Neuronal stem cell (in vitro differentiated cells): ENCODE measurements around the gene GPRIN3.

Experiments
- DNase-seq: peaks from one replicate; pipeline ENCODE4 v3.0.0-alpha.2; 2013; ENCODE audit warnings: low spot score
- H2AFZ ChIP-seq: one replicate; pipeline ENCODE4 v1.6.1; 2013; ENCODE audit warnings: mild to moderate bottlenecking, low read length, inconsistent platforms
- H2AK5ac ChIP-seq: 2 replicates; pipeline ENCODE4 v1.6.1; 2013; ENCODE audit warnings: low read depth, mild to moderate bottlenecking, inconsistent platforms, low read length, moderate library complexity, mixed read lengths
- H2BK120ac ChIP-seq: 2 replicates; pipeline ENCODE4 v1.6.1; 2013; ENCODE audit warnings: low read depth, mild to moderate bottlenecking, inconsistent platforms, low read length, moderate library complexity, mixed read lengths
- H2BK12ac ChIP-seq: one replicate; pipeline ENCODE4 v1.6.1; 2013; ENCODE audit warnings: low read length, inconsistent platforms
- H2BK15ac ChIP-seq: 2 replicates; pipeline ENCODE4 v1.6.1; 2013; ENCODE audit warnings: mild to moderate bottlenecking, low read length, inconsistent platforms, mixed read lengths
- H2BK5ac ChIP-seq: one replicate; pipeline ENCODE4 v1.6.1; 2013; ENCODE audit warnings: inconsistent platforms, mild to moderate bottlenecking, low read length, moderate library complexity
- H3K14ac ChIP-seq: one replicate; pipeline ENCODE4 v1.6.1; 2013; ENCODE audit warnings: low read length, inconsistent platforms
- H3K18ac ChIP-seq: 2 replicates; pipeline ENCODE4 v1.6.1; 2013; ENCODE audit warnings: low read length, inconsistent platforms
- H3K23ac ChIP-seq: 2 replicates; pipeline ENCODE4 v1.6.1; 2013; ENCODE audit warnings: low read depth, mild to moderate bottlenecking, mixed read lengths, low read length, inconsistent platforms; ENCODE audit not compliant: poor library complexity
- H3K27ac ChIP-seq: replicated peaks from 3 replicates; pipeline ENCODE4 v1.5.1; 2013; ENCODE audit warnings: low read length, inconsistent platforms
- H3K27me3 ChIP-seq, 3 experiments: 2 replicates each; pipeline ENCODE4 v1.6.1; 2013; ENCODE audit warnings: low read length in 3 of 3, mild to moderate bottlenecking in 2 of 3, inconsistent platforms in 1 of 3, low read depth in 1 of 3, mixed read lengths in 1 of 3, moderate library complexity in 1 of 3; ENCODE audit not compliant: control insufficient read depth in 3 of 3, insufficient read depth in 3 of 3
- H3K36me3 ChIP-seq, 2 donors: replicated peaks in 1 of 2; 2 replicates each; pipeline ENCODE4 v1.6.1; 2013; ENCODE audit warnings: low read length in 2 of 2; ENCODE audit not compliant: control insufficient read depth in 2 of 2, insufficient read depth in 2 of 2
- H3K4ac ChIP-seq: 2 replicates; pipeline ENCODE4 v1.6.1; 2013; ENCODE audit warnings: inconsistent platforms, mild to moderate bottlenecking, low read length, moderate library complexity
- H3K4me1 ChIP-seq, 2 donors: 1 replicate in 1 of 2; 2 replicates in 1 of 2; pipeline ENCODE4 v1.6.1; 2013; ENCODE audit warnings: low read length in 2 of 2, low read depth in 1 of 2; ENCODE audit not compliant: control insufficient read depth in 2 of 2, insufficient read depth in 1 of 2
- H3K4me2 ChIP-seq: one replicate; pipeline ENCODE4 v1.6.1; 2013; ENCODE audit warnings: mild to moderate bottlenecking, low read length, inconsistent platforms; ENCODE audit not compliant: insufficient read depth, poor library complexity, severe bottlenecking
- H3K4me3 ChIP-seq, 2 donors: 2 replicates each; pipeline ENCODE4 v1.5.1; 2013; ENCODE audit warnings: low read length in 2 of 2, mild to moderate bottlenecking in 2 of 2, inconsistent platforms in 1 of 2, moderate library complexity in 1 of 2
- H3K79me1 ChIP-seq: one replicate; pipeline ENCODE4 v1.6.1; 2013; ENCODE audit warnings: low read depth, mild to moderate bottlenecking, inconsistent platforms, low read length, moderate library complexity
- H3K9ac ChIP-seq: one replicate; pipeline ENCODE4 v1.6.1; 2013; ENCODE audit warnings: mild to moderate bottlenecking, low read depth, low read length, inconsistent platforms; ENCODE audit not compliant: poor library complexity
- H3K9me3 ChIP-seq, 2 donors: replicated peaks in 1 of 2; 2 replicates each; pipeline versions ENCODE3 to v1.6.1; 2013; ENCODE audit warnings: low read length in 2 of 2, mild to moderate bottlenecking in 2 of 2, inconsistent platforms in 1 of 2, low read depth in 1 of 2, mixed read lengths in 1 of 2, moderate library complexity in 1 of 2; ENCODE audit not compliant: control insufficient read depth in 2 of 2, insufficient read depth in 1 of 2
- H4K8ac ChIP-seq: one replicate; pipeline ENCODE4 v1.6.1; 2013; ENCODE audit warnings: low read depth, mild to moderate bottlenecking, inconsistent platforms, low read length, moderate library complexity
- H4K91ac ChIP-seq: one replicate; pipeline ENCODE4 v1.6.1; 2013; ENCODE audit warnings: low read length, low read depth, mild to moderate bottlenecking, inconsistent platforms; ENCODE audit not compliant: poor library complexity
- WGBS, 2 donors: extraction: QIAGEN DNeasy Blood & Tissue Kit; methylation state at CpG; one replicate each; pipeline ENCODE4 v1.1.7; 2013; ENCODE audit warnings: missing lambda C conversion rate in 2 of 2, mixed read lengths in 1 of 2; ENCODE audit not compliant: insufficient read length in 2 of 2, insufficient replicate concordance in 1 of 2; ENCODE audit errors: extremely low coverage in 2 of 2; 5-methylcytosine and 5-hydroxymethylcytosine counted together

GPRIN3 gene

GRCh38 chr4:89279385-89279784 lies 28.2 kb downstream of the GPRIN3 start:
- Histone ChIP-seq H3K27ac (no peak overlapping the region), H2AK5ac (no peak overlapping the region), H3K9me3 (no peaks in the 10 kb centered on the region), H3K9ac (no peak overlapping the region), H4K91ac (no peak overlapping the region), H2BK15ac (no peak overlapping the region), H3K23ac (no peak overlapping the region), H3K79me1 (no peaks in the 10 kb centered on the region), H2AFZ (no peak overlapping the region), H2BK5ac (no peak overlapping the region), H3K18ac (no peak overlapping the region), H3K36me3 (no peaks in the 10 kb centered on the region), H3K14ac (no peak overlapping the region), H3K4ac (no peak overlapping the region), H3K4me1 (no peaks in the 10 kb centered on the region), H3K27me3 (peaks cover 0 to 3% (median 0%) of the 10 kb centered on the region in 3 experiments), H2BK12ac (no peak overlapping the region), H2BK120ac (no peak overlapping the region), H4K8ac (no peak overlapping the region), H3K4me2 (no peak overlapping the region), H3K4me3 (no peak overlapping the region)
- WGBS, 2 donors, result no CpG with 5 or more reads among the region's 4 CpGs
- DNase-seq, result no peak

- Histone ChIP-seq H3K27ac (no peak overlapping the region), H3K23ac (no peak overlapping the region), H3K4me1 (no peaks in the 10 kb centered on the region), H3K79me1 (no peaks in the 10 kb centered on the region), H3K4ac (no peak overlapping the region), H2BK5ac (no peak overlapping the region), H2BK120ac (no peak overlapping the region), H3K36me3 (no peaks in the 10 kb centered on the region), H3K4me3 (no peak overlapping the region), H3K18ac (no peak overlapping the region), H2BK15ac (no peak overlapping the region), H4K91ac (no peak overlapping the region), H3K9me3 (no peaks in the 10 kb centered on the region), H4K8ac (no peak overlapping the region), H3K14ac (no peak overlapping the region), H3K4me2 (no peak overlapping the region), H2AK5ac (no peak overlapping the region), H3K27me3 (peaks cover 0 to 3% (median 0%) of the 10 kb centered on the region in 3 experiments), H2AFZ (no peak overlapping the region), H2BK12ac (no peak overlapping the region), H3K9ac (no peak overlapping the region)
- WGBS, 2 donors, result no CpG with 5 or more reads among the region's 5 CpGs
- no peak for DNase-seq
Measured at GRCh38 chr4:89277412-89277811, 30.2 kb downstream of the GPRIN3 start.

GRCh38 chr4:89276296-89276695 lies 31.3 kb downstream of the GPRIN3 start:
- Histone ChIP-seq H3K23ac (no peak overlapping the region), H2BK12ac (no peak overlapping the region), H3K27ac (no peak overlapping the region), H4K8ac (no peak overlapping the region), H3K4me3 (no peak overlapping the region), H2AFZ (no peak overlapping the region), H3K36me3 (no peaks in the 10 kb centered on the region), H3K14ac (no peak overlapping the region), H4K91ac (no peak overlapping the region), H3K27me3 (peaks cover 0 to 3% (median 0%) of the 10 kb centered on the region in 3 experiments), H3K79me1 (no peaks in the 10 kb centered on the region), H3K9ac (no peak overlapping the region), H3K18ac (no peak overlapping the region), H3K4me2 (no peak overlapping the region), H2AK5ac (no peak overlapping the region), H2BK15ac (no peak overlapping the region), H3K4me1 (no peaks in the 10 kb centered on the region), H3K4ac (no peak overlapping the region), H2BK120ac (no peak overlapping the region), H2BK5ac (no peak overlapping the region), H3K9me3 (no peaks in the 10 kb centered on the region)
- DNase-seq, result no peak

- H2AFZ ChIP-seq, result no peak overlapping the region
- H3K9ac ChIP-seq, result no peak overlapping the region
- no peak overlapping the region for H3K23ac ChIP-seq
- no peak overlapping the region for H3K14ac ChIP-seq
- no peak overlapping the region for H3K27ac ChIP-seq
- no peak overlapping the region for H3K18ac ChIP-seq
- H3K4ac ChIP-seq, result no peak overlapping the region
- H2AK5ac ChIP-seq, result no peak overlapping the region
- H2BK120ac ChIP-seq, result no peak overlapping the region
- no CpG with 5 or more reads among the region's 6 CpGs for WGBS, 2 donors
- no peak overlapping the region for H3K4me2 ChIP-seq
- H3K4me3 ChIP-seq, result no peak overlapping the region
- H3K36me3 ChIP-seq, result no peaks in the 10 kb centered on the region
- H4K91ac ChIP-seq, result no peak overlapping the region
- H3K4me1 ChIP-seq, result no peaks in the 10 kb centered on the region
- no peak overlapping the region for H2BK5ac ChIP-seq
- peaks cover 0 to 3% (median 0%) of the 10 kb centered on the region in 3 experiments for H3K27me3 ChIP-seq
- H4K8ac ChIP-seq, result no peak overlapping the region
- no peaks in the 10 kb centered on the region for H3K9me3 ChIP-seq
- H2BK12ac ChIP-seq, result no peak overlapping the region
- no peak for DNase-seq
- H2BK15ac ChIP-seq, result no peak overlapping the region
- no peaks in the 10 kb centered on the region for H3K79me1 ChIP-seq
Measured at GRCh38 chr4:89275587-89275986, 32.0 kb downstream of the GPRIN3 start.
